ENCODE data around the gene S100A5.

S100A5 gene

GRCh38 chr1:153568367-153569099 is 27.8 kb upstream of the S100A5 start (continued):
- TF ChIP-seq, protein P1, sequence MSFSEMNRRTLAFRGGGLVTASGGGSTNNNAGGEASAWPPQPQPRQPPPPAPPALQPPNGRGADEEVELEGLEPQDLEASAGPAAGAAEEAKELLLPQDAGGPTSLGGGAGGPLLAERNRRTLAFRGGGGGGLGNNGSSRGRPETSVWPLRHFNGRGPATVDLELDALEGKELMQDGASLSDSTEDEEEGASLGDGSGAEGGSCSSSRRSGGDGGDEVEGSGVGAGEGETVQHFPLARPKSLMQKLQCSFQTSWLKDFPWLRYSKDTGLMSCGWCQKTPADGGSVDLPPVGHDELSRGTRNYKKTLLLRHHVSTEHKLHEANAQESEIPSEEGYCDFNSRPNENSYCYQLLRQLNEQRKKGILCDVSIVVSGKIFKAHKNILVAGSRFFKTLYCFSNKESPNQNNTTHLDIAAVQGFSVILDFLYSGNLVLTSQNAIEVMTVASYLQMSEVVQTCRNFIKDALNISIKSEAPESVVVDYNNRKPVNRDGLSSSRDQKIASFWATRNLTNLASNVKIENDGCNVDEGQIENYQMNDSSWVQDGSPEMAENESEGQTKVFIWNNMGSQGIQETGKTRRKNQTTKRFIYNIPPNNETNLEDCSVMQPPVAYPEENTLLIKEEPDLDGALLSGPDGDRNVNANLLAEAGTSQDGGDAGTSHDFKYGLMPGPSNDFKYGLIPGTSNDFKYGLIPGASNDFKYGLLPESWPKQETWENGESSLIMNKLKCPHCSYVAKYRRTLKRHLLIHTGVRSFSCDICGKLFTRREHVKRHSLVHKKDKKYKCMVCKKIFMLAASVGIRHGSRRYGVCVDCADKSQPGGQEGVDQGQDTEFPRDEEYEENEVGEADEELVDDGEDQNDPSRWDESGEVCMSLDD (tag by site-specific recombination; IDR thresholded peaks at IDR 0.05) = no peak
- TF ChIP-seq ZNF791 (tag by site-specific recombination; IDR thresholded peaks at IDR 0.05) (no peak), ZNF777 (tag by site-specific recombination; IDR thresholded peaks at IDR 0.05; ENCODE audit: borderline replicate concordance) (no peak), ZNF785 (tag by site-specific recombination; IDR thresholded peaks at IDR 0.05) (no peak), ZNF280D (tag by site-specific recombination; IDR thresholded peaks at IDR 0.05) (no peak), ZNF266 (tag by site-specific recombination; IDR thresholded peaks at IDR 0.05; ENCODE audit: low read depth) (no peak), ZNF530 (tag by site-specific recombination; IDR thresholded peaks at IDR 0.05; ENCODE audit: low read depth) (no peak), ZNF639 (tag by site-specific recombination; IDR thresholded peaks at IDR 0.05) (no peak), KLF9 (tag by site-specific recombination; IDR thresholded peaks at IDR 0.05; ENCODE audit: low read depth) (no peak), ZNF571 (tag by site-specific recombination; IDR thresholded peaks at IDR 0.05) (no peak)

DNA sequence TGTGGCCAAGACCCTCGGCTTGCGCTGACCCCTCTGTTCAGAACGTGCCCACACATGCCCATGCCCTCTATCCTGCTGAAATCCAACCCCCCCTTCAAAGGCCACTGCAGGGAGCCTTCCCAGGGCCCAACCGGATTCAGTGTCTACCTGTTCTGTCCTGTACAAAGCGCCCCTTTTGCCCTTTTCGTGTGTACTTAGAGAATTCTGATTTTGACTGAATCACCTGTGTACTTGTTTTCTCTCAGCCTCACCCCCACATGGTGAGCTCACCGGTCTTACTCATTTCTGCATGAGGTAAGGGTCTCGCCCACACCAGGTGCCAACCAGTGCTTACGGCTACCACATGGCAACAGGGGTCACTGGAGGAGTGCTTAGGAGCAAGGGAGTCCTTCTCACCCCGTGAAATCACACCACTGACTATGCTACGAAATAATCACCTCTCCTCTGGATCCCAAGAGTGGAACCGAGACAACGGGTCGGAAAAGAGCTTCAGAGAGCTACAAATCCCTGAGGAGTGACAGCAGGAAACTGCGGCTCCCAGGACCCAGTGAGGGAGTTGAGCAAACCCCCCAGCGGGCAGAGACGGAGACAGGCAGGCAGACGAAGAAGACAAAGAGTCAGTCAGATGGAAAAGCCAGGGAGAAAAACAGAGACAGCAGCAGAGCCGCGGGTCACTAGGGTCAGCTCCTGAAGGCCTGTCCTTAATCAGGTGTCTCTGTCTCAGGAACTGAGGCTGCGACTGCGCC is 27.1 kb upstream of the S100A5 start:
- Histone ChIP-seq H3K27ac (ENCODE audit: extremely low read depth, low read depth, low read length) (peak overlapping the region; percentile 12; the same call in 1 of the 2 replicates), H3K4me3 (ENCODE audit: low read depth, low read length) (no peak overlapping the region), H3K36me3 (ENCODE audit: control insufficient read depth in 2 of 2, insufficient read depth in 1 of 2, low read length in 2 of 2) (no peaks in the 10 kb centered on the region), H3K9me3 (ENCODE audit: control insufficient read depth, insufficient read depth, low read depth, low read length) (no peaks in the 10 kb centered on the region), H3K4me1 (ENCODE audit: control insufficient read depth, insufficient read depth, low read length) (peaks cover 7% of the 10 kb centered on the region)
- POLR2A ChIA-PET = interaction anchor here (0.9 to 2.2 kb wide), 15 partner anchors 8 to 66 kb away, joined by 3 to 11 read pairs (median 4); partner anchors contain the start of genes CHTOP, S100A13 and S100A4
- CTCF ChIA-PET = interaction anchor here (0.6 to 6.3 kb wide), 32 partner anchors 9 to 225 kb away, joined by 3 to 148 read pairs (median 5); partner anchors contain the start of genes CHTOP, S100A1, S100A13 and S100A3
- TF ChIP-seq BCL11B (tag by site-specific recombination; IDR thresholded peaks at IDR 0.05; ENCODE audit: low read depth) (no peak), ZBTB17 (tag by site-specific recombination; IDR thresholded peaks at IDR 0.05) (no peak), PRDM2 (tag by site-specific recombination; IDR thresholded peaks at IDR 0.05; ENCODE audit: borderline replicate concordance) (no peak), MZF1 (tag by site-specific recombination; IDR thresholded peaks at IDR 0.05; ENCODE audit: borderline replicate concordance) (no peak), SP2 (tag by site-specific recombination; IDR thresholded peaks at IDR 0.05) (no peak), ZBTB20 (tag by site-specific recombination; IDR thresholded peaks at IDR 0.05) (peak; percentile 12; the same call in 1 of the 2 replicates), ZEB2 (tag by site-specific recombination; IDR thresholded peaks at IDR 0.05) (no peak), ZNF248 (tag by site-specific recombination; IDR thresholded peaks at IDR 0.05) (no peak), ZBTB7A (tag by site-specific recombination; IDR thresholded peaks at IDR 0.05; ENCODE audit: low read depth) (no peak), KLF9 (tag by site-specific recombination; IDR thresholded peaks at IDR 0.05; ENCODE audit: low read depth) (no peak), ZNF830 (tag by site-specific recombination; IDR thresholded peaks at IDR 0.05; ENCODE audit: low read depth) (no peak), ZNF596 (tag by site-specific recombination; IDR thresholded peaks at IDR 0.05) (no peak), ZNF544 (tag by site-specific recombination; IDR thresholded peaks at IDR 0.05) (no peak)
